ENCODE measurements around the gene MAP2K4.
"Not testable (repeated sequence)": the region's sequence is repeated elsewhere in the genome, so short reads cannot be mapped to it uniquely, and the experiment has no call there.

MAP2K4 gene

DNA sequence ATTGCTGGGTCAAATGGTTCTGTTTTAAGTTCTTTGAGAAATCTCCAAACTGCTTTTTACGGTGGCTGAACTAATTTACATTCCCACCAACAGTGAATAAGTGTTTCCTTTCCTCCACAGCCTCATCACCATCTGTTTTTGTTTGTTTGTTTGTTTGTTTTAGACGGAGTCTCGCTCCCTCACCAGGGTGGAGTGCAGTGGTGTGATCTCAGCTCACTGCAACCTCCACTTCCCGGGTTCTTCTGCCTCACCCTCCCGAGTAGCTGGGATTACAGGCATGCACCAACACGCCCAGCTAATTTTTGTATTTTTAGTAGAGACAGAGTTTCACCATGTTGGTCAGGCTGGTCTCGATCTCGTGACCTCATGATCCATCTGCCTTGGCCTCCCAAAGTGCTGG is 141.5 kb downstream of the MAP2K4 start:
- not testable (repeated sequence) for DNase-seq (ENCODE audit: low read depth in 2 of 2)

DNA sequence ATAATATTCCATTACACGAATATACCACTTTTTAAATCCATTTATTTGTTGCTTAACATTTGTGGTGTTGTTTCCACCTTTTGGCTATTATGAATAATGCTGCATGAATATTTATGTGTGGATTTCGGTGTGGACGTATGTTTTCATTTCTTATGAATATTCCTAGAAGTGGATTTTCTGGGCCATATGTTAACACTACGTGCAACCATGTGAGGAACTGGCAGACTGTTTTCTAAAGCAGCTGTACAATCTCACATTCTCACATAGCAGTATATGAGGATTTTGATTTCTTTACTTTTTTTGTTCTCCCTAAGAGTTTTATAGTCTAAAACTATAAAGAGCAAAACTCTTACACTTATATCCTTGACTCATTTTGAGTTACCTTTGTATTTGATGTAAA is 143.4 kb downstream of the MAP2K4 start:
- no peak for DNase-seq (ENCODE audit: low read depth in 2 of 2)

DNA sequence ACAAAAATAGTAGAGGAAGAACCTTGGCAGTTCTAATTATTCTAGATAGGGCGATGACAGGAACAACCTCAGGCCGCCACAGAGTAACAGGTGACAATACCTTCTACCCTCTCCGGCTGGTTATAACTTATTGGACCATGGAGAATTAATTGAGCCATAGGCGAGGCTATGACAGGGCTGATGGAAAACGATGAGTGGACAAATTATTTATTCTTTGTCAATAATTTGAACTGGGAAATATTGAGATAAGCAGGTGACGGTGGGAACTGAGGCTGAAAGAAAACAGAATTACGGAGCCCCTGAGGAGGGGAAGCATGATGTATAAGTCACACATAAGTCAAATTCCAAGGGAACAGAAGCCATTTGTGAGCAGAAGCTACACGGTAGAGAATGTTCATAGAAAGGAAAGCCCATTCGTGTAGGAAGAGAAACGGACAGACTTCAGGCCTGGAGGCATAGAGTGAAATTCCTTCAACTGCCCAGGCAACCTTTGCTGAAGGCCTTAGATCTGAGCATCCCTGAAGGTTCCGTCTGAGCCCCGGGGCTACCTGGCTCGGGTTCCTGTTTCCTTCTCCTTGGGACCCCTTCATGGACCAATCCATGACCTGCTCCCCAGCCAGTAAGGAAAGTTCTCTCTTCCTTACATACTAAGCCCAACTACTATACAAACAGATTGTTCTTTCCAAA is 158.1 kb downstream of the MAP2K4 start:
- DNase-seq (ENCODE audit: low read depth in 2 of 2), result no peak

DNA sequence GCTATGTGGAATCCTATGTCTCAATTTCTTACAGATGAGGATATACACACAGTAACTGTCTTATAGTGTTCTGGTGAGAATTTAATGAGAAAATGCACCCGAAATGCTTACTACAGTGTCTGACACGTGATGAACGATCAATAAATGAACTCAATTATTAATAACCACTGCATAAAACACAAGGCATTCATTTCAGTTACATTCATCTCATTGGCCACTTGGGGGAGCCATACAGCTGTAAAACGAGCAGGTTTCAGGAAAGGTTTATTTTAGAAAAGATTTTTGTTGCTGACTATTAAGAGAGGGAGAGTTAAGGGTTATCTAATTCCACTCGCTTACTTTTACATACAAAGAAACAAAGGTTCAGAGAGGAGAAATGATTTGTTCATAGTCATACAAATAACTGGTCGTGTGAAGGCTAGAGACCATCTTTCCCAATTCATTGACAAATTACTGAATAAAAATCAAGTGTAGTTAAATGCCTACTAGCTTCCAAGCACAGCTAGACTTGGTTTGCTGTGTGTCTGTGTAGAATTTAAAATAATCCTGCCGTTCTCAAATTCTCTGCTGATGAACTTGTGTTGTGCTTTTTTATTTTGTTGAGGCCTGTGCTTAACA is 160.1 kb downstream of the MAP2K4 start:
- DNase-seq (ENCODE audit: low read depth in 2 of 2), result peak in 1 of 2 experiments; percentile 2

DNA sequence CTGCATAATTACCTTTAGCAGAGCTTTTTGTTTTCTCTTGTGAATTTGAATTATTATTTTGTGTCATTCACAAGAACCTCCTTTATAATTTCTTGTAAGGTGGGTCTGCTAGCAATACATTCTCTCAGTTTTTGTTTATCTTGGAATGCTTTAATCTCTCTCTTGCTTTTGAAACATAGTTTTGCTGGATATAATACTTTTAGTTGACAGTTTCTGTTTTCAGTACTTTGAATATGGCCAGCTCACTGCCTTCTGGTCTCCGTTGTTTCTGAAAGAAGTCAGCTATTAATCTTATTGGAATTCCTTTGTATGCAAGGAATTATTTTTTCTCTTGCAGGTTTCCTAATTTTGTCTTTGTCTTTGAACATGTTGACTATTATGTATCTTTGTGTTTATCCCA is 167.0 kb downstream of the MAP2K4 start:
- no peak for DNase-seq (ENCODE audit: low read depth in 2 of 2)

DNA sequence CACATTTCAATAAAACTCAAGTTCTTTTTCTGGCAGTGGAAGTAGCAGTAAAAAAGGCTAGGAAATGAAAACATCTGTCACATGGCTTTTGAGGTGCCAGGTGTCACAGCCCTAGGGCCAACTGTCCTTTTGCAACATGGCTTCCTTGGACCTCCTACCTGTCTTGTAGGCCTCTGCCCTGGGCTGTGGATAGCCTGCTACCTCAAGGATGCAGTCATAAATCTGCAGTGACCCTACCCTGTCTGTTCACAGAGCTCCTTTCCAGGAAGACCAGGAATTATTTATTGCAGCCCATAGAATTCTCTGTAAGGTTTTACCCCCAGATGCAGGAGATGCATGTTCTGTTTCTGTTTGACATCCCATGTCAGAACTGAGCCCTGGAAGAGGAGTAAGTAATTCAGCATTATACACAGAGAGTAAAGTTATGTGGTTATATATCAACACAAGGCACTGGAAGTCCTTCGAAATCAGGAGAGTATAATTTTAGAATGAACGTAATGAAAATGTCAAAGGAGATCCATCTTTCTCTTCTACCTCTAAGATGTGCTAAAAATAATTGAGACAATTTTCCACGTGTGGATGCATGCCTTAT is 172.6 kb downstream of the MAP2K4 start:
- DNase-seq (ENCODE audit: low read depth in 2 of 2), result no peak
